ENCODE measurements around the gene CNTNAP5. TPM values are rescaled to one million over a fixed set of nuclear protein-coding genes. Genes with fewer than 3 reads are reported as not detected.

Gene CNTNAP5
- total RNA-seq, 1 donor from 2014 or later, result 22.0 TPM

DNA sequence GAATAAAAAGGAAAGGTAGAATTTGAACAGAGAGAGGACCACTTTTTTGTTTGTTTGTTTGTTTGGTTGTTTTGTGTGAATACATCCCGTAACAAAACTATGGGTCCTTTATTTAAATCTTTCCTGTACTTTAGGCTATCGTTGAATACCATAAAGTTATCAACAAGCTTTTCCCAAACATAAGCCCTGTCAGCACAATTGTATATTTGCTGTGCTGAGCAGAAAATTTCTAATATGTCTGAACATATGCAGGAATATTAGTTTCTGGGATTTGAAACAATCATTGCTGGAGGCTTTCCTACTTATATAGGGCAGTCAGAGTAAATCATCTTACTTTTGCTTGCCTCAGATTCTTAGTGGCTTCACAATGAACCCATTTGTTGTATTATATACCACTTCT lies 536.4 kb downstream of the CNTNAP5 start:
- TF ChIP-seq, protein P1, sequence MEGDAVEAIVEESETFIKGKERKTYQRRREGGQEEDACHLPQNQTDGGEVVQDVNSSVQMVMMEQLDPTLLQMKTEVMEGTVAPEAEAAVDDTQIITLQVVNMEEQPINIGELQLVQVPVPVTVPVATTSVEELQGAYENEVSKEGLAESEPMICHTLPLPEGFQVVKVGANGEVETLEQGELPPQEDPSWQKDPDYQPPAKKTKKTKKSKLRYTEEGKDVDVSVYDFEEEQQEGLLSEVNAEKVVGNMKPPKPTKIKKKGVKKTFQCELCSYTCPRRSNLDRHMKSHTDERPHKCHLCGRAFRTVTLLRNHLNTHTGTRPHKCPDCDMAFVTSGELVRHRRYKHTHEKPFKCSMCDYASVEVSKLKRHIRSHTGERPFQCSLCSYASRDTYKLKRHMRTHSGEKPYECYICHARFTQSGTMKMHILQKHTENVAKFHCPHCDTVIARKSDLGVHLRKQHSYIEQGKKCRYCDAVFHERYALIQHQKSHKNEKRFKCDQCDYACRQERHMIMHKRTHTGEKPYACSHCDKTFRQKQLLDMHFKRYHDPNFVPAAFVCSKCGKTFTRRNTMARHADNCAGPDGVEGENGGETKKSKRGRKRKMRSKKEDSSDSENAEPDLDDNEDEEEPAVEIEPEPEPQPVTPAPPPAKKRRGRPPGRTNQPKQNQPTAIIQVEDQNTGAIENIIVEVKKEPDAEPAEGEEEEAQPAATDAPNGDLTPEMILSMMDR (IDR thresholded peaks at IDR 0.05; ENCODE audit: partially characterized antibody, unreplicated experiment), result no peak
- no peaks in the 10 kb centered on the region for H3K9me3 Mint-ChIP-seq (ENCODE audit: unreplicated experiment)
- H3K36me3 Mint-ChIP-seq (ENCODE audit: unreplicated experiment), result no peaks in the 10 kb centered on the region

DNA sequence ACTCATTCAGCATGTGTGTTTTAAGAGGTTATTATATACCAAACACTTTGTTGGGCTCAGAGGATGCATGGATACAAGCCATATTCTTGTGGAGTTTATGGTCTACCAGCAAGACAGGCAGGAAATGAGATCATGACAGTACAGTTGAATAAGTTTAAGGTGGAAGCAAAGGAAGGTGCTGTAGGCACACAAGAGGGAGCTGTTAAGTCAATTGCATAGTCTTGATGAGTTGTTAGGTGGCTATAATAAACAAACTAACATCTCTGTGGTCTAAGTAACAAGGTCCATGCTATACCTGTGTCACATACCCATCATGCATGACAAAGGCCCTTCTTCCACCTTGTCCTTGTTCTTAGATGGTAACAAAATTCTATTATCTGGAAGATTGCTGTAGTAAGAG lies 538.3 kb downstream of the CNTNAP5 start:
- no peak for DNase-seq
- Mint-ChIP-seq H3K27ac (ENCODE audit: unreplicated experiment) (no peak overlapping the region), H3K4me1 (ENCODE audit: low read depth, unreplicated experiment) (no peaks in the 10 kb centered on the region), H3K9me3 (ENCODE audit: unreplicated experiment) (no peaks in the 10 kb centered on the region), H3K27me3 (ENCODE audit: unreplicated experiment) (no peaks in the 10 kb centered on the region), H3K36me3 (ENCODE audit: unreplicated experiment) (no peaks in the 10 kb centered on the region), H3K4me3 (ENCODE audit: unreplicated experiment) (no peak overlapping the region)
- TF ChIP-seq, protein P1 (IDR thresholded peaks at IDR 0.05; ENCODE audit: partially characterized antibody, unreplicated experiment), result no peak

More for the DNA sequence above, 536.4 kb downstream of the CNTNAP5 start:
- no peak for DNase-seq
- H3K27ac Mint-ChIP-seq (ENCODE audit: unreplicated experiment), result no peak overlapping the region
- no peaks in the 10 kb centered on the region for H3K4me1 Mint-ChIP-seq (ENCODE audit: low read depth, unreplicated experiment)
- no peaks in the 10 kb centered on the region for H3K27me3 Mint-ChIP-seq (ENCODE audit: unreplicated experiment)
- no peak overlapping the region for H3K4me3 Mint-ChIP-seq (ENCODE audit: unreplicated experiment)

DNA sequence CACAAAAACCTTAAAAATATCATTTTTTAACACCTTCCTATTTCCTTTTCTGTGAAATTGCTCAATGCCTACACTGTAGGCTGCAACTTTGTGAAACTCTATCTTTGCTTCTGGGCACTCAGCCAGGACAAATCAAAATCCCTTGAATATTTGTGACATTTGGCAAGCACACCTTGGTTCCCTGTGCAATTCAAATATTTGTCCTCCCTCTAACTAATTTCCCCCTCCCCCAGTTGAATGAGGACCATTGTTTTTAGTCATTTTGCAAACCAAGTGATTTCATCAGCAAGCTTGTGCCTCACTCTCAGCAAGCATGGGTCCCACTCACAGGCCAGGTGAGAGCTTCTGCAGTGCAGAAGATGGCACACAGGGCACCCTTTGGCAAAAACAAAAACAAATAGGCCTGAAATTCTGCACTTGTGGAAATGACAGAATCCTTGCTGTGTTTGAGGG lies 541.5 kb downstream of the CNTNAP5 start:
- Mint-ChIP-seq H3K4me1 (ENCODE audit: low read depth, unreplicated experiment) (no peaks in the 10 kb centered on the region), H3K9me3 (ENCODE audit: unreplicated experiment) (no peaks in the 10 kb centered on the region)

DNA sequence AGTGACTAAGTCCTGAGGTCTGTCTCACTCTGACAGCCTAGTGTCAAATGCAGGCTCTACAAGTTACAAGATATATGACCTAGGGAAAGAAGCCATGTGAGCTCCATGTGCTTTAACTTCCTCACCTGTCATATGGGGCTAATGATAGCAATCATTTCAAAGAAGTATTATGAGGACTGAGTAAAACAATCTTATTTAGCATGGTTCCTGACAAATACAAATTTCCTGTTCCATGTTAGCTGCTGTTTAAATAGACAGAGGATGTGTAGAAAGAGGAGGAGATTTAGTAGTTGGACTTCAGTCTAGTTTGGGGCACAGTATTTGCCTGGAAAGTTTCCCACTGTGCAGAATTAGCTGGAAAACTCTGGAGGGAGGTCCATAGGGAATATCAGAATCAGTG lies 545.8 kb downstream of the CNTNAP5 start:
- TF ChIP-seq, protein P1 (IDR thresholded peaks at IDR 0.05; ENCODE audit: partially characterized antibody, unreplicated experiment), result no peak
- Mint-ChIP-seq H3K4me3 (ENCODE audit: unreplicated experiment) (no peak overlapping the region), H3K4me1 (ENCODE audit: low read depth, unreplicated experiment) (no peaks in the 10 kb centered on the region), H3K27me3 (ENCODE audit: unreplicated experiment) (no peaks in the 10 kb centered on the region), H3K9me3 (ENCODE audit: unreplicated experiment) (no peaks in the 10 kb centered on the region), H3K27ac (ENCODE audit: unreplicated experiment) (no peak overlapping the region), H3K36me3 (ENCODE audit: unreplicated experiment) (no peaks in the 10 kb centered on the region)
- DNase-seq, result no peak

More for the DNA sequence above, 541.5 kb downstream of the CNTNAP5 start:
- H3K27me3 Mint-ChIP-seq (ENCODE audit: unreplicated experiment), result no peaks in the 10 kb centered on the region
- no peak overlapping the region for H3K27ac Mint-ChIP-seq (ENCODE audit: unreplicated experiment)
- H3K36me3 Mint-ChIP-seq (ENCODE audit: unreplicated experiment), result no peaks in the 10 kb centered on the region
- H3K4me3 Mint-ChIP-seq (ENCODE audit: unreplicated experiment), result no peak overlapping the region
- no peak for DNase-seq
- TF ChIP-seq, protein P1 (IDR thresholded peaks at IDR 0.05; ENCODE audit: partially characterized antibody, unreplicated experiment), result no peak

DNA sequence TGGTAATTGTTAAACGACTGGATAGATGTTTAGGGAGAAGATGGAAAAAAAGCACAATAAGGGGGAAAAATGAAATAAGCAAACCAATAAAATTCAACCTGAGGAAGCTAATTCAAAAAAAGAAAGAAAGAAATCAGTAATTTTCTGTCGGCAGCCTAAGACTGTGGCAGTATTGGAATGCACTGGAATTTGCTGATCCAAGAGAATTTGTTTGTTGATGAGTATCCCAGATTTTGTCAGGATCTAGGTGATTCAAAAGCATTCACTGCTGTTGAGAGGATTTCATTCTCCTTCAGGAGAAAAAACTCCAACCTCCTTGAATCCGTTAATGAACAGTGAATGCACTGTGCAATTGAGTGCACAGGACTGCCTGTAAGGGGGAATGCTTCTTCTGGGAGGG lies 546.7 kb downstream of the CNTNAP5 start:
- Mint-ChIP-seq H3K36me3 (ENCODE audit: unreplicated experiment) (no peaks in the 10 kb centered on the region), H3K4me3 (ENCODE audit: unreplicated experiment) (no peak overlapping the region), H3K27ac (ENCODE audit: unreplicated experiment) (no peak overlapping the region), H3K9me3 (ENCODE audit: unreplicated experiment) (no peaks in the 10 kb centered on the region), H3K4me1 (ENCODE audit: low read depth, unreplicated experiment) (no peaks in the 10 kb centered on the region), H3K27me3 (ENCODE audit: unreplicated experiment) (no peaks in the 10 kb centered on the region)
- TF ChIP-seq, protein P1 (IDR thresholded peaks at IDR 0.05; ENCODE audit: partially characterized antibody, unreplicated experiment), result no peak
- no peak for DNase-seq
